OCI-LY1 (cell line): ENCODE data around the gene SELENOW.

Experiments
- H2AFZ ChIP-seq: fragments of 200-600 bp; sonication (generic), shearing (Covaris generic); 2 replicates; pipeline ENCODE4 v1.6.0; 2014; ENCODE audit warnings: antibody characterized with exemption, mild to moderate bottlenecking, low read length
- H3F3A ChIP-seq: fragments of 200-600 bp; sonication (generic), shearing (Covaris generic); 2 replicates; pipeline ENCODE4 v1.6.0; 2014; ENCODE audit warnings: mild to moderate bottlenecking, antibody characterized with exemption, low read length, moderate library complexity; ENCODE audit not compliant: insufficient read depth
- H3K27ac ChIP-seq: fragments of 200-600 bp; sonication (generic); 2 replicates; pipeline ENCODE4 v1.5.1; 2014; ENCODE audit warnings: low read length, mixed run types, mild to moderate bottlenecking, low read depth; ENCODE audit not compliant: poor library complexity, severe bottlenecking
- H3K27me3 ChIP-seq: fragments of 200-600 bp; sonication (generic); 2 replicates; pipeline ENCODE4 v1.6.0; 2014; ENCODE audit warnings: antibody characterized with exemption, mild to moderate bottlenecking, low read length, moderate library complexity; ENCODE audit not compliant: insufficient read depth
- H3K36me3 ChIP-seq: fragments of 200-600 bp; sonication (generic); 2 replicates; pipeline ENCODE4 v1.6.1; 2014; ENCODE audit warnings: mild to moderate bottlenecking, antibody characterized with exemption, low read length, moderate library complexity, mixed read lengths; ENCODE audit not compliant: insufficient read depth
- H3K4me1 ChIP-seq: fragments of 200-600 bp; sonication (generic); 2 replicates; pipeline ENCODE4 v1.5.1; 2014; ENCODE audit warnings: mild to moderate bottlenecking, low read length, moderate library complexity; ENCODE audit not compliant: insufficient read depth, severe bottlenecking
- H3K4me2 ChIP-seq: fragments of 200-600 bp; sonication (generic), shearing (Covaris generic); 2 replicates; pipeline ENCODE4 v1.6.1; 2014; ENCODE audit warnings: low read length
- H3K4me3 ChIP-seq: fragments of 200-600 bp; sonication (generic); 2 replicates; pipeline ENCODE4 v1.5.1; 2014; ENCODE audit warnings: low read length, low read depth, mild to moderate bottlenecking, mixed read lengths; ENCODE audit not compliant: poor library complexity, severe bottlenecking
- H3K79me2 ChIP-seq: fragments of 200-600 bp; shearing (Covaris generic); 2 replicates; pipeline ENCODE4 v1.6.1; 2016; ENCODE audit warnings: mixed run types, low read length, mixed read lengths; ENCODE audit not compliant: insufficient read depth
- H3K9ac ChIP-seq: fragments of 200-600 bp; sonication (generic), shearing (Covaris generic); 2 replicates; pipeline ENCODE4 v1.6.1; 2014; ENCODE audit warnings: mild to moderate bottlenecking, low read length, mixed read lengths
- H3K9me2 ChIP-seq: fragments of 200-600 bp; sonication (generic), shearing (Covaris generic); 2 replicates; pipeline ENCODE4 v1.6.1; 2014; ENCODE audit warnings: low read depth, mild to moderate bottlenecking, low read length, mixed read lengths
- H3K9me3 ChIP-seq: fragments of 200-600 bp; shearing (Covaris generic); 2 replicates; pipeline ENCODE4 v1.6.1; 2014; ENCODE audit warnings: low read length, mixed read lengths
- H4K20me1 ChIP-seq: fragments of 200-600 bp; sonication (generic), shearing (Covaris generic); 2 replicates; pipeline ENCODE4 v1.6.0; 2016; ENCODE audit warnings: mild to moderate bottlenecking, low read length; ENCODE audit not compliant: insufficient read depth
- EZH2 ChIP-seq: fragments of 200-600 bp; sonication (generic), shearing (Covaris generic); IDR thresholded peaks from 2 replicates; pipeline ENCODE4 v1.8.0; 2017; ENCODE audit warnings: borderline replicate concordance, mixed run types, mild to moderate bottlenecking, antibody characterized with exemption, low read length, moderate library complexity, mixed read lengths
- TF ChIP-seq, protein P1 (sequence below): fragments of 200-600 bp; sonication (generic), shearing (Covaris generic); IDR thresholded peaks from 2 replicates; pipeline ENCODE4 v1.5.1; 2017; ENCODE audit warnings: mild to moderate bottlenecking, antibody characterized with exemption, low read length, moderate library complexity, mixed read lengths

Gene SELENOW

DNA sequence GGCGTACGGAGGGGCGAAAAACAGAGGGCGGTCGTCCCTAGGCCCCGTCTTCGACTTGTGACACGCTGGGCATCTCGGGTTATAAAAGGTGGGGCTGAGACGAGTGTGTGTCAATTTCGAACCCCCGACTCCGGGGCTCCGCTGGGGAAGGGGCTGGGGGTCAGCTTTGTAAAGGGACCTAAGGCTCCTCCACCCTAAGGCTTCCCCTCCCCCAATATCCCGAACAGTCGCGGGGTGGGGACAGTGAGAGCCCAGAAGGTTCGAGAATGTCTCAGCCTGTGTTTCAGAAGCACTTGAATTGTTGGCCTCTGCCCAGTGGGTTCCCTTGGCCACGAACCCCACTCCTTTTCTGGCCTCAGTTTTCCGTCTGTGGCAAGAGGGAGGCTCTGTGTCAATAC is 450 bp downstream of the SELENOW start:
- Histone ChIP-seq H3K9ac (peak overlapping the region; percentile 82), H4K20me1 (no peaks in the 10 kb centered on the region), H3K36me3 (peaks cover 15% of the 10 kb centered on the region; the same call in 1 of the 2 replicates), H3F3A (no peaks in the 10 kb centered on the region), H3K4me3 (peak overlapping the region; percentile 83), H2AFZ (no peak overlapping the region), H3K9me3 (no peaks in the 10 kb centered on the region), H3K79me2 (no peaks in the 10 kb centered on the region), H3K4me2 (peak overlapping the region; percentile 85), H3K27me3 (no peaks in the 10 kb centered on the region), H3K27ac (no peak overlapping the region), H3K4me1 (peaks cover 12% of the 10 kb centered on the region), H3K9me2 (no peaks in the 10 kb centered on the region)
- TF ChIP-seq EZH2: no peak
- TF ChIP-seq, protein P1, sequence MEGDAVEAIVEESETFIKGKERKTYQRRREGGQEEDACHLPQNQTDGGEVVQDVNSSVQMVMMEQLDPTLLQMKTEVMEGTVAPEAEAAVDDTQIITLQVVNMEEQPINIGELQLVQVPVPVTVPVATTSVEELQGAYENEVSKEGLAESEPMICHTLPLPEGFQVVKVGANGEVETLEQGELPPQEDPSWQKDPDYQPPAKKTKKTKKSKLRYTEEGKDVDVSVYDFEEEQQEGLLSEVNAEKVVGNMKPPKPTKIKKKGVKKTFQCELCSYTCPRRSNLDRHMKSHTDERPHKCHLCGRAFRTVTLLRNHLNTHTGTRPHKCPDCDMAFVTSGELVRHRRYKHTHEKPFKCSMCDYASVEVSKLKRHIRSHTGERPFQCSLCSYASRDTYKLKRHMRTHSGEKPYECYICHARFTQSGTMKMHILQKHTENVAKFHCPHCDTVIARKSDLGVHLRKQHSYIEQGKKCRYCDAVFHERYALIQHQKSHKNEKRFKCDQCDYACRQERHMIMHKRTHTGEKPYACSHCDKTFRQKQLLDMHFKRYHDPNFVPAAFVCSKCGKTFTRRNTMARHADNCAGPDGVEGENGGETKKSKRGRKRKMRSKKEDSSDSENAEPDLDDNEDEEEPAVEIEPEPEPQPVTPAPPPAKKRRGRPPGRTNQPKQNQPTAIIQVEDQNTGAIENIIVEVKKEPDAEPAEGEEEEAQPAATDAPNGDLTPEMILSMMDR: no peak

GRCh38 chr19:47779524-47780214 is 1.2 kb downstream of the SELENOW start:
- H3K4me1 ChIP-seq: peaks cover 12% of the 10 kb centered on the region
- H3K36me3 ChIP-seq: peaks cover 15% of the 10 kb centered on the region
- no peak for TF ChIP-seq EZH2
- TF ChIP-seq, protein P1: no peak
- H3K27ac ChIP-seq: no peak overlapping the region
- H3K27me3 ChIP-seq: no peaks in the 10 kb centered on the region
- no peaks in the 10 kb centered on the region for H3K9me3 ChIP-seq
- peak overlapping the region; percentile 83 for H3K4me3 ChIP-seq
- H3K4me2 ChIP-seq: peak overlapping the region; percentile 85
- no peak overlapping the region for H2AFZ ChIP-seq
- H3K9me2 ChIP-seq: no peaks in the 10 kb centered on the region
- H4K20me1 ChIP-seq: no peaks in the 10 kb centered on the region
- H3F3A ChIP-seq: no peaks in the 10 kb centered on the region
- peak overlapping the region; percentile 82; the same call in 1 of the 2 replicates for H3K9ac ChIP-seq
- no peaks in the 10 kb centered on the region for H3K79me2 ChIP-seq

DNA sequence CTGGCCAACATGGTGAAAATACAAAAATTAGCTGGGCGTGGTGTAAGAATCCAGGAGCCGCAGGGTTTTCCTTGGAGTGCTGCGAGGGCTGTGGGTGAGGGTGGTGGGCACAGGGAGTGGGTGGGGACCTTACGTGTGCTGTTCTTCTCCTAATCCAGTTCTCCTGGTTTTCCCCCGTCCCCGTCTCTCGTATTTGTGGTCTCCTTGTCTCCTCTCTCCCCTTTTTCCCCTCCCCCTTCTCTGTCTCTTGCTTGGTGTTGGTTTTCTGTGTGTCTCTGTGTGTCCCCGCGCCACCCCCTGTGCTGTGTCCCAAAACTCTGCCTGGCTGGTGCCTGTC is 1.7 kb downstream of the SELENOW start:
- Histone ChIP-seq H3K4me2 (peak overlapping the region; percentile 85; the same call in 1 of the 2 replicates), H3K27me3 (no peaks in the 10 kb centered on the region), H3K36me3 (peaks cover 15% of the 10 kb centered on the region), H3K9me3 (no peaks in the 10 kb centered on the region), H3K79me2 (no peaks in the 10 kb centered on the region), H4K20me1 (no peaks in the 10 kb centered on the region), H3K4me3 (peak overlapping the region; percentile 83), H3F3A (no peaks in the 10 kb centered on the region), H3K9me2 (no peaks in the 10 kb centered on the region), H3K4me1 (peaks cover 12% of the 10 kb centered on the region), H3K9ac (no peak overlapping the region), H2AFZ (no peak overlapping the region), H3K27ac (no peak overlapping the region)
- TF ChIP-seq, protein P1: no peak
- no peak for TF ChIP-seq EZH2
